Adipocyte (in vitro differentiated cells): Measurements from ENCODE around the gene KCNA1.

ENCODE experiments used
- DNase-seq: peaks from one replicate; pipeline ENCODE4 v3.0.0-alpha.2; 2015; ENCODE audit warnings: low read depth
- H3K27me3 ChIP-seq: replicated peaks from 2 replicates; pipeline ENCODE4 v1.7.0; 2013; ENCODE audit warnings: mild to moderate bottlenecking, low read length, moderate library complexity; ENCODE audit not compliant: control insufficient read depth, insufficient read depth
- H3K36me3 ChIP-seq: 2 replicates; pipeline ENCODE4 v1.7.0; 2013; ENCODE audit warnings: low read length, mild to moderate bottlenecking, moderate library complexity; ENCODE audit not compliant: control insufficient read depth, insufficient read depth, severe bottlenecking
- H3K4me1 ChIP-seq: 2 replicates; pipeline ENCODE4 v1.7.0; 2013; ENCODE audit warnings: mild to moderate bottlenecking, low read length, moderate library complexity; ENCODE audit not compliant: control insufficient read depth, insufficient read depth
- H3K4me3 ChIP-seq: 2 replicates; pipeline ENCODE4 v1.7.0; 2013; ENCODE audit warnings: mild to moderate bottlenecking, low read length, moderate library complexity
- H3K9ac ChIP-seq: 2 replicates; pipeline ENCODE4 v1.7.0; 2013; ENCODE audit warnings: mild to moderate bottlenecking, low read length, moderate library complexity
- H3K9me3 ChIP-seq: 2 replicates; pipeline ENCODE4 v1.7.0; 2013; ENCODE audit warnings: mild to moderate bottlenecking, low read length, moderate library complexity; ENCODE audit not compliant: control insufficient read depth

Gene KCNA1

DNA sequence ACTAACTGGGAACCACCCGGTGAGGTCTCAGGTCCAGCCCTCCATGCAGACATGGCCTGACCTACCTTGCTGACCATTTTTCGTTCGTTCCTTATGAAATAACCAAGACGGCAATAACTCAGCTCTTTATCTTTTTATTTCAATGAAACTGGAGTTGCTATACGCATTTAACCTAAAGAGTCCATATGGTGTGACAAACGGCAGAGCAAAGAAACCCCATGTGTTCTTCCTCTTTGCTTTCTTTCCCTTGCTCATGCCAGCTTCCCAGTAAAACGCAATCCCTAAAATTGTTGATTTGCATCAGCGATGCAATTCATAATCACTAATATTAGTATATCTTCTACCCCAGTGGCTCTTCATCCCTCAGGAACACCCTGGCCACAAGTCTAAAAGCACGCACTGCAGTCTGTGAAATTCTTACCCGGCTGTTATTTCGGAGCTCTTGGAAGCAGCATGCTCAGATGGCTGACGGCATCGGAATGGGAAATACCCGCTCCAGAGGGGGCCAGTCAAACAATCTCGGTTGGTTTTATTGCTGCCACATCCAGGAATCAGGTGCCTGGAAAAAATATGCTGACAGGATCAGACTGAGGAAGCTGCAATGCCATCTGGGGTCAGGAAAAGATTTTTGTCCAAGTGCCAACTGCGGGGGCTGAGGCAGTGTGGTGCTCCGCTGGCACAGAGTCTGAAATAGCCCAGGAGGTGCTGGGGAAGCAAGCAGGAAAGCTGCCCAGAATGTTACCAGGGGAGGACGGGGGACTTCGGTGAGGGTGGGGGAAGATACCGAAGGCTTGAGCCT is 28.2 kb upstream of the KCNA1 start:
- H3K27me3 ChIP-seq, result peaks cover 39% of the 10 kb centered on the region
- H3K9me3 ChIP-seq, result peaks cover 18% of the 10 kb centered on the region
- no peaks in the 10 kb centered on the region for H3K36me3 ChIP-seq
- H3K4me1 ChIP-seq, result no peaks in the 10 kb centered on the region
- H3K9ac ChIP-seq, result no peak overlapping the region
- no peak for DNase-seq
- H3K4me3 ChIP-seq, result no peak overlapping the region

- Histone ChIP-seq H3K9me3 (peaks cover 3% of the 10 kb centered on the region), H3K4me1 (no peaks in the 10 kb centered on the region), H3K4me3 (no peak overlapping the region), H3K36me3 (no peaks in the 10 kb centered on the region), H3K27me3 (peaks cover 26% of the 10 kb centered on the region), H3K9ac (no peak overlapping the region)
- DNase-seq, result no peak
Observed at GRCh38 chr12:4891866-4892265, 17.8 kb upstream of the KCNA1 start.

GRCh38 chr12:4892418-4892817 is 17.3 kb upstream of the KCNA1 start:
- Histone ChIP-seq H3K27me3 (peaks cover 26% of the 10 kb centered on the region), H3K4me1 (no peaks in the 10 kb centered on the region), H3K4me3 (no peak overlapping the region), H3K36me3 (no peaks in the 10 kb centered on the region), H3K9ac (no peak overlapping the region), H3K9me3 (peaks cover 3% of the 10 kb centered on the region)
- no peak for DNase-seq

GRCh38 chr12:4894019-4894418 is 15.7 kb upstream of the KCNA1 start:
- Histone ChIP-seq H3K4me1 (no peaks in the 10 kb centered on the region), H3K27me3 (peaks cover 26% of the 10 kb centered on the region)

DNA sequence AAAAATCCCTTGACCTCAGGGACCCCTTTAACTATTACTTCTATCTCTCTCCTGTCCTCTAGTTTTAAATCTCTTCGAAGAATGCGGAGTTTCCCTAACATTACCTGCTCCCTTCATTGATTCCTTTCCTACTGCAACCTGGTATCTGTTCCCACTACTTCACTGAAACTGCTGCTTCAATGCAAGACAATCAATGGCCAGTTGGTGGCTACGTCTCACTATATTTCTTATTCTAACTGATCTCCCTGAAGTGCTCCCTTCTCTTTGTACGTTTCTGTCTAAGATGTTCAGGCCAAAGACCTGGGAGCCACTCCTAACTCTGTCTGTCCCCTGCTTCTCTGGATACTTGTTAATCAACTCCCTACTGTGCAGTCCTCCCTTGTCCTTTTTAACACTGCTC is 10.3 kb upstream of the KCNA1 start:
- Histone ChIP-seq H3K4me3 (no peak overlapping the region), H3K9ac (no peak overlapping the region), H3K9me3 (no peaks in the 10 kb centered on the region), H3K4me1 (peaks cover 13% of the 10 kb centered on the region), H3K36me3 (no peaks in the 10 kb centered on the region), H3K27me3 (no peaks in the 10 kb centered on the region)
- no peak for DNase-seq

More at GRCh38 chr12:4894019-4894418, 15.7 kb upstream of the KCNA1 start:
- Histone ChIP-seq H3K9ac (no peak overlapping the region), H3K4me3 (no peak overlapping the region), H3K9me3 (peaks cover 3% of the 10 kb centered on the region), H3K36me3 (no peaks in the 10 kb centered on the region)
- DNase-seq, result no peak

- H3K9ac ChIP-seq, result no peak overlapping the region
- H3K36me3 ChIP-seq, result no peaks in the 10 kb centered on the region
- peaks cover 19% of the 10 kb centered on the region for H3K4me1 ChIP-seq
- H3K27me3 ChIP-seq, result no peaks in the 10 kb centered on the region
- peak; percentile 61 for DNase-seq
- H3K9me3 ChIP-seq, result no peaks in the 10 kb centered on the region
- no peak overlapping the region for H3K4me3 ChIP-seq
Observed at GRCh38 chr12:4900327-4900726, 9.4 kb upstream of the KCNA1 start.

DNA sequence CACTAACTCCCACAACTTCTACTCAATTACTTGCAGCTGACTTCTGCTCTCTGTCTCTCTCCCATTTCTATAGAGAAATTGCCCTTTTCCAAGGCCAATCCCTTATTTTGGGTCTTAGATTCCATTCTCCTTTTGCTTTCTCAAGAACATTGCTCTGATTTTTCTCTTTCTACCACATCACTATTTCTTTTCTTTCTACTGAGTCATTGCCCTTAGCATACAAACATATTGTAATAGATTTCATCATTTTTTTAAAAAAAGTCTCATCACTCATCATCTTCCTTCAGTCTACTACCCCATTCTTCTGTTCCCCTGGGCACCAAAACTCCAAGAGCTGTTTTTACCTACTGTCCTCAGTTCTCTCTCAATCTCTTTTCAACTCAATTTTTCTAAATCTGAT is 4.4 kb upstream of the KCNA1 start:
- H3K27me3 ChIP-seq, result no peaks in the 10 kb centered on the region
- peaks cover 23% of the 10 kb centered on the region for H3K4me1 ChIP-seq
- H3K4me3 ChIP-seq, result no peak overlapping the region
- DNase-seq, result peak; percentile 4
- H3K9ac ChIP-seq, result no peak overlapping the region
- no peaks in the 10 kb centered on the region for H3K9me3 ChIP-seq
- no peaks in the 10 kb centered on the region for H3K36me3 ChIP-seq

- Histone ChIP-seq H3K9ac (peak overlapping the region; percentile 37), H3K4me3 (peak overlapping the region; percentile 84), H3K4me1 (peaks cover 18% of the 10 kb centered on the region), H3K27me3 (peaks cover 10% of the 10 kb centered on the region), H3K36me3 (no peaks in the 10 kb centered on the region), H3K9me3 (no peaks in the 10 kb centered on the region)
- DNase-seq, result peak; percentile 35
Observed at GRCh38 chr12:4908684-4909409, 858 bp upstream of the KCNA1 start.

GRCh38 chr12:4909410-4909733 is 333 bp upstream of the KCNA1 start:
- H3K36me3 ChIP-seq, result no peaks in the 10 kb centered on the region
- peak overlapping the region; percentile 84 for H3K4me3 ChIP-seq
- H3K9me3 ChIP-seq, result no peaks in the 10 kb centered on the region
- peak; percentile 7 for DNase-seq
- H3K27me3 ChIP-seq, result peaks cover 10% of the 10 kb centered on the region
- peak overlapping the region; percentile 37 for H3K9ac ChIP-seq
- H3K4me1 ChIP-seq, result peaks cover 18% of the 10 kb centered on the region

DNA sequence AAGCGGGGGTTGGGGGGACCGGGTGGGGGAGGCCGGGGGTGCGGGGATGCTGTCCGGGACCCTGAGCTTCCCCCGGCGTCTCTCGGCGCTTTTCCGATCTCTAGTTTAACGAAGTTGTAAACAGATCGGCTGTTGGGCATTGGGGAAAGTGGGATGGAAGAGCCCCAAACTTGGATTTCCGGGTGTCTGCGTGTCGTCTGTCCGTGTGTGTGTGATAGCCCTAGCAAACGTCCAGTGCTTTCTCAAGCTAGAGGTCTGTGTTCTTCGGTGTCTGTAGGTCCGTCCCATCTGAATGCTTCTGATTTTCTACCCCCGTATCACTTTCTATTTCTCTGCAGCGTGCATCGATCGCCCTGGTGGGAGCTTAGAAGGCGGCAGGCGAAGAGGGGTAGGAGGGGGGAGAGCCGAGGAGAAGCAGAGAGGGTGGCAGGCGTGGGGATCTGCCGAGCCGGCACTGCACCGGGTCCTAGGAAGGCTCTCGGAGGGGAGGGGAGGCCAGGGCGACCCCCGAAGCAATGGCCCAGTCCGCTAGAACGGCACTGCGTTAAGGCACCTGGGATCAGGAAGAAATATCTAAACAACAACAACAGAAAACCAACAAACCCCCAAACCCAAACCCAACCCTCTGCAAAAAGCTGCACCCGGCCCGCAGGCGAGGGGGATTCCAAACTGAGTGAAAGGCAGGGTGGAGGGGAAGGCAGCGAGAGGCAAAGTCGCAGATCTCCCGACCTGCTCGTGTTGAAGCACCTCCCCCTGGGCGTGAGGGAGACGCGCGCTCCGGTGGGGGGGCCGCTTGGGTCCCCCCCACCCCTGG is 1.0 kb downstream of the KCNA1 start:
- peaks cover 10% of the 10 kb centered on the region for H3K27me3 ChIP-seq
- H3K9me3 ChIP-seq, result no peaks in the 10 kb centered on the region
- peaks cover 9% of the 10 kb centered on the region for H3K4me1 ChIP-seq
- H3K36me3 ChIP-seq, result no peaks in the 10 kb centered on the region
- peak overlapping the region; percentile 68 for H3K9ac ChIP-seq
- peak; percentile 11 for DNase-seq
- H3K4me3 ChIP-seq, result peak overlapping the region; percentile 83
